Glutamatergic neuron (in vitro differentiated cells): ENCODE measurements around the gene PIWIL4. TPM values are rescaled to one million over a fixed set of nuclear protein-coding genes. Genes with fewer than 3 reads are reported as not detected.

ENCODE experiments used
- DNase-seq: peaks from one replicate; pipeline ENCODE4 v3.0.0; 2022
- H3K27ac Mint-ChIP-seq: one replicate; pipeline ENCODE4 v1.8.0; 2020; ENCODE audit warnings: mild to moderate bottlenecking, mixed read lengths, inconsistent platforms; ENCODE audit not compliant: unreplicated experiment
- H3K27me3 Mint-ChIP-seq: one replicate; pipeline ENCODE4 v1.8.0; 2020; ENCODE audit warnings: mild to moderate bottlenecking, moderate library complexity, mixed read lengths, inconsistent platforms; ENCODE audit not compliant: unreplicated experiment
- H3K36me3 Mint-ChIP-seq: one replicate; pipeline ENCODE4 v1.8.0; 2020; ENCODE audit warnings: mild to moderate bottlenecking, mixed read lengths, inconsistent platforms; ENCODE audit not compliant: unreplicated experiment
- H3K4me1 Mint-ChIP-seq: one replicate; pipeline ENCODE4 v1.8.0; 2020; ENCODE audit warnings: mild to moderate bottlenecking, low read depth, mixed read lengths, inconsistent platforms; ENCODE audit not compliant: unreplicated experiment
- H3K4me3 Mint-ChIP-seq: one replicate; pipeline ENCODE4 v1.8.0; 2020; ENCODE audit warnings: mild to moderate bottlenecking, mixed read lengths, inconsistent platforms; ENCODE audit not compliant: unreplicated experiment
- H3K9me3 Mint-ChIP-seq: one replicate; pipeline ENCODE4 v1.8.0; 2020; ENCODE audit warnings: mild to moderate bottlenecking, moderate library complexity, mixed read lengths, inconsistent platforms; ENCODE audit not compliant: unreplicated experiment
- total RNA-seq: library from RNA; stranded (reverse); fragmentation: NEBNext Ultra II Directional; extraction: Animal tissue kit (Norgen Biotek cat#: 25700); gene quantifications from one replicate; pipeline ENCODE4 v1.2.1, GENCODE V29; 2021; ENCODE audit not compliant: unreplicated experiment
- TF ChIP-seq, protein P1 (sequence below): fragments of 200-600 bp; sonication (generic); IDR thresholded peaks from one replicate; pipeline ENCODE4 v1.5.0; 2021; ENCODE audit not compliant: partially characterized antibody, unreplicated experiment

The PIWIL4 gene
- total RNA-seq, 1 donor from 2014 or later: 0.69 TPM

DNA sequence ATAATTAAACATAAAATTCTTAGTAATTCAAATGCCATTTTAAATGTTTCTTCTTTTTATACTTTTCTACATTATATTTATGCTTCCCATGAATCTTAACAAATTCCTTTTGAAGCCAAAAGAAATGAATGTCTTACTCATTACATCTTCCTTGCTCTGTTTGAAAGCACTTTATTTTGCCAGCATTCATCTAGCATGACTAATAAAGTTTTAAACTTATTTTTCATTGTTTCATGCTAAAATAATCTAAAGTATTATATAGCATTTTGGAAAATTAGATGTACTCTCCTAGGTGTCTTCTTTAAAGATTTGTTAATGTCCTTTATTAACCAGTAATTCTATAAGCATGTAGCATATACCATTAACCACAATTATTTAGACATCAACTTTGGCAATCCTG lies 9.7 kb upstream of the PIWIL4 start:
- H3K36me3 Mint-ChIP-seq: no peaks in the 10 kb centered on the region
- DNase-seq: no peak
- no peaks in the 10 kb centered on the region for H3K9me3 Mint-ChIP-seq
- H3K27ac Mint-ChIP-seq: no peak overlapping the region
- no peak overlapping the region for H3K4me3 Mint-ChIP-seq
- H3K4me1 Mint-ChIP-seq: no peaks in the 10 kb centered on the region
- TF ChIP-seq, protein P1, sequence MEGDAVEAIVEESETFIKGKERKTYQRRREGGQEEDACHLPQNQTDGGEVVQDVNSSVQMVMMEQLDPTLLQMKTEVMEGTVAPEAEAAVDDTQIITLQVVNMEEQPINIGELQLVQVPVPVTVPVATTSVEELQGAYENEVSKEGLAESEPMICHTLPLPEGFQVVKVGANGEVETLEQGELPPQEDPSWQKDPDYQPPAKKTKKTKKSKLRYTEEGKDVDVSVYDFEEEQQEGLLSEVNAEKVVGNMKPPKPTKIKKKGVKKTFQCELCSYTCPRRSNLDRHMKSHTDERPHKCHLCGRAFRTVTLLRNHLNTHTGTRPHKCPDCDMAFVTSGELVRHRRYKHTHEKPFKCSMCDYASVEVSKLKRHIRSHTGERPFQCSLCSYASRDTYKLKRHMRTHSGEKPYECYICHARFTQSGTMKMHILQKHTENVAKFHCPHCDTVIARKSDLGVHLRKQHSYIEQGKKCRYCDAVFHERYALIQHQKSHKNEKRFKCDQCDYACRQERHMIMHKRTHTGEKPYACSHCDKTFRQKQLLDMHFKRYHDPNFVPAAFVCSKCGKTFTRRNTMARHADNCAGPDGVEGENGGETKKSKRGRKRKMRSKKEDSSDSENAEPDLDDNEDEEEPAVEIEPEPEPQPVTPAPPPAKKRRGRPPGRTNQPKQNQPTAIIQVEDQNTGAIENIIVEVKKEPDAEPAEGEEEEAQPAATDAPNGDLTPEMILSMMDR: no peak
- no peaks in the 10 kb centered on the region for H3K27me3 Mint-ChIP-seq

DNA sequence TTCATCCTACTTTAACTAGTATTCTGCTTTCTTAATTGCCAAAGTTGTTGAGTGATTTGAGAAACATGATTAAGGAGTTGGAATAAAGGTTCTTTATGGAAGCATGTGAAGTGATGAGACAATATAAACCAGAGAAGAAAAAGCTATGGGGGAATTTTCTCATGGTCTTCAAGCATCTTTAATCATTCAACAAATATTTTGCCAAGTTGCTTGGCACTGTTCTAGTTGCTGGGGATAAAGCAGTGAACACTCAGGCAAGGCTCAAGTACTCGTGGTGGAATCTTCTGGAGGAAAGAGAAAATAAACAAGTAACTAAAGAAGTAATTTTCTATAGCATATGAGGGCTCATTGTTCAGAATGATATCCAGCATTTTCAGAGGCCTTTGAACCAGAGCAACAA lies 9.2 kb upstream of the PIWIL4 start:
- H3K4me1 Mint-ChIP-seq: no peaks in the 10 kb centered on the region
- no peak for DNase-seq
- no peak overlapping the region for H3K27ac Mint-ChIP-seq

DNA sequence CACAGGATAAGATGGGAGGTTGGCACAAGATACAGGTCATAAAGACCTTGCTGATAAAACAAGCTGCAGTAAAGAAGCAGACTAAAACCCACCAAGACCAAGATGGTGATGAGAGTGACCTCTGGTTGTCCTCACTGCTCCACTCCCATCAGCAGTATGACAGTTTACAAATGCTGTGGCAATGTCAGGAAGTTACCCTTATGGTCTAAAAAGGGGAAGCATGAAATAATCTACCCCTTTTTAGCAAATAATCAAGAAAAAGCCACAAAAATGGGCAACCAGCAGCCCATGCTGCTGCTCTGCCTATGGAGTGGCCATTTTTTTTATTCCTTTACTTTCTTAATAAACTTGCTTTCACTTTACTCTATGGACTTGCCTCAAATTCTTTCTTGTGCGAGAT lies 8.7 kb upstream of the PIWIL4 start:
- DNase-seq: no peak
- Mint-ChIP-seq H3K4me3 (no peak overlapping the region), H3K9me3 (no peaks in the 10 kb centered on the region), H3K27ac (no peak overlapping the region), H3K27me3 (no peaks in the 10 kb centered on the region), H3K36me3 (no peaks in the 10 kb centered on the region), H3K4me1 (no peaks in the 10 kb centered on the region)
- TF ChIP-seq, protein P1: no peak

More for the DNA sequence above, 9.2 kb upstream of the PIWIL4 start:
- TF ChIP-seq, protein P1: no peak
- Mint-ChIP-seq H3K36me3 (no peaks in the 10 kb centered on the region), H3K4me3 (no peak overlapping the region), H3K9me3 (no peaks in the 10 kb centered on the region), H3K27me3 (no peaks in the 10 kb centered on the region)

DNA sequence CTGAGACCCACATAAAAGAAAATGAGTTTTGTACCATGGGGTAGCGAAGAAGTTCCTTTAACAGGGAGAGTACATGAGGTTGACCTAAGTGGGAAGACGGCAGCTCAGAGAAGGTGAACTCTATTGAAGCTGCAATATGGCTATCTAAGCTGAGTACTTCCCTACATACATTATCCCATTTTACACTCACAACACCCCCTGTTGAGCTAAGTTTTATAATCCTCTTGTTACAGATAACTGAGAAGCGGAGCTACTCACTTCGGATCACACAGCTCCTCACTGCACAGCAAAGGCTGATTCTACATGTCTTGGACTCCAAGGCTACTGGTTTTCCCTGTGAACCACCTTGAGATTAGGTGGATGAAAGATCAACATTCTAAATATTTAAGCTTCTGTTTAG lies 8.2 kb upstream of the PIWIL4 start:
- Mint-ChIP-seq H3K4me1 (no peaks in the 10 kb centered on the region), H3K27me3 (no peaks in the 10 kb centered on the region), H3K4me3 (no peak overlapping the region), H3K27ac (no peak overlapping the region), H3K36me3 (no peaks in the 10 kb centered on the region), H3K9me3 (no peaks in the 10 kb centered on the region)
- no peak for DNase-seq
- TF ChIP-seq, protein P1: no peak

DNA sequence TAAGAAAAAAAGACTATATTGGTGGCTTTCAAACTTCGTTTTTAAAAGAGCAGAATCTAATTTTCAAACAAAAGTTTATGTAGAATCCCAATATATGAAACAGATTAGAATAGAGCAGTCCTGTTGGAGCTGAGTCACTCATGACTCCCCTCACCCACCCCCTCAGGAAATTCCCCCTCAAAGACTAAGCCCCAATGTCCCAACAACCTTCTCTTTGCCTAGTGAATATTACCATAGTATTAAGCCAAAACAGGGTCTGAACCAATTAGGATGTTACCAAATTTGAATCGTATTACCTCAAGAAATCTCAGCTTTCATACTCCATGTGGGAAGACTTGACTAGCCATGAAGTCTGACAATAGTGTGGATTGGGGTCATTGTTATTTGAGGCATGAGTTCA lies 7.8 kb upstream of the PIWIL4 start:
- Mint-ChIP-seq H3K4me3 (no peak overlapping the region), H3K36me3 (no peaks in the 10 kb centered on the region), H3K27ac (no peak overlapping the region), H3K9me3 (no peaks in the 10 kb centered on the region), H3K4me1 (no peaks in the 10 kb centered on the region), H3K27me3 (no peaks in the 10 kb centered on the region)
- no peak for DNase-seq
- TF ChIP-seq, protein P1: no peak
